HepG2 (cell line): ENCODE measurements around the gene VGF. TPM values are rescaled to one million over a fixed set of nuclear protein-coding genes. Genes with fewer than 3 reads are reported as not detected.

ENCODE experiments used
- E2F5 ChIP-seq: sonication (generic); formaldehyde crosslinking; conservative IDR thresholded peaks from 2 replicates; pipeline ENCODE4 v1.4.0; 2020; ENCODE audit warnings: missing genetic modification reagents
- ERF ChIP-seq: IDR thresholded peaks from 2 replicates; pipeline ENCODE4 v1.6.1; 2018; ENCODE audit warnings: missing biosample characterization, missing genetic modification reagents
- ETS1 ChIP-seq: sonication (generic); formaldehyde crosslinking; IDR thresholded peaks from 2 replicates; pipeline ENCODE4 v1.4.0; 2020; ENCODE audit warnings: missing genetic modification reagents
- FOXK2 ChIP-seq: fragments of 450-650 bp; IDR thresholded peaks from 2 replicates; pipeline ENCODE4 v1.6.1; 2016
- HIVEP1 ChIP-seq: sonication (generic); formaldehyde crosslinking; IDR thresholded peaks from 2 replicates; pipeline ENCODE4 v1.4.0; 2020; ENCODE audit warnings: mild to moderate bottlenecking, missing genetic modification reagents
- HNF4G ChIP-seq, 2 experiments: sonication (generic) in 1 of 2; formaldehyde crosslinking in 1 of 2; IDR thresholded peaks; 2 replicates each; pipeline versions ENCODE4 v1.4.0 to v1.6.1; 2011 to 2020; ENCODE audit warnings: borderline replicate concordance in 2 of 2, low read depth in 2 of 2, mild to moderate bottlenecking in 2 of 2, low read length in 1 of 2, missing genetic modification reagents in 1 of 2, moderate library complexity in 1 of 2
- MATR3 ChIP-seq: sonication (generic); formaldehyde crosslinking; IDR thresholded peaks from 2 replicates; pipeline ENCODE4 v1.4.0; 2020; ENCODE audit warnings: missing genetic modification reagents
- MXD1 ChIP-seq: sonication (generic); formaldehyde crosslinking; IDR thresholded peaks from 2 replicates; pipeline ENCODE4 v1.4.0; 2020; ENCODE audit warnings: mild to moderate bottlenecking, missing genetic modification reagents
- POLR2AphosphoS5 ChIP-seq: IDR thresholded peaks from 2 replicates; pipeline ENCODE4 v1.6.1; 2012; ENCODE audit warnings: low read depth, low read length
- PRDM15 ChIP-seq: sonication (generic); formaldehyde crosslinking; IDR thresholded peaks from 2 replicates; pipeline ENCODE4 v1.4.0; 2020; ENCODE audit warnings: missing genetic modification reagents
- SNRNP70 ChIP-seq: fragments of 200-400 bp; formaldehyde crosslinking; IDR thresholded peaks from 2 replicates; pipeline ENCODE4 v1.6.1; 2017; ENCODE audit warnings: mild to moderate bottlenecking, low read depth, low read length, moderate library complexity
- SRSF1 ChIP-seq: fragments of 200-400 bp; formaldehyde crosslinking; optimal IDR thresholded peaks from 2 replicates; pipeline ENCODE3; 2017; ENCODE audit warnings: mild to moderate bottlenecking, low read depth, low read length, moderate library complexity
- SRSF9 ChIP-seq: fragments of 200-400 bp; formaldehyde crosslinking; IDR thresholded peaks from 2 replicates; pipeline ENCODE4 v1.6.1; 2018; ENCODE audit warnings: borderline replicate concordance, mild to moderate bottlenecking, low read depth, low read length; ENCODE audit not compliant: insufficient read depth, poor library complexity, severe bottlenecking
- ZFY ChIP-seq: sonication (generic); formaldehyde crosslinking; IDR thresholded peaks from 2 replicates; pipeline ENCODE4 v1.4.0; 2020; ENCODE audit warnings: missing genetic modification reagents
- ZNF17 ChIP-seq: sonication (generic); formaldehyde crosslinking; IDR thresholded peaks from 2 replicates; pipeline ENCODE4 v1.5.0; 2020; ENCODE audit warnings: mild to moderate bottlenecking, missing genetic modification reagents
- ZNF333 ChIP-seq: sonication (generic); formaldehyde crosslinking; IDR thresholded peaks from 2 replicates; pipeline ENCODE4 v1.4.0; 2020; ENCODE audit warnings: mild to moderate bottlenecking, missing genetic modification reagents, borderline replicate concordance
- ZNF441 ChIP-seq: sonication (generic); formaldehyde crosslinking; IDR thresholded peaks from 2 replicates; pipeline ENCODE4 v1.7.0; 2021; ENCODE audit warnings: missing genetic modification reagents, borderline replicate concordance
- ZNF496 ChIP-seq: sonication (generic); formaldehyde crosslinking; IDR thresholded peaks from 2 replicates; pipeline ENCODE4 v1.8.1; 2023; ENCODE audit warnings: mild to moderate bottlenecking, moderate library complexity, missing genetic modification reagents; ENCODE audit not compliant: insufficient replicate concordance
- ZNF766 ChIP-seq: sonication (generic); formaldehyde crosslinking; IDR thresholded peaks from 2 replicates; pipeline ENCODE4 v1.5.0; 2020; ENCODE audit warnings: missing genetic modification reagents, borderline replicate concordance
- ZNF776 ChIP-seq: sonication (generic); formaldehyde crosslinking; IDR thresholded peaks from 2 replicates; pipeline ENCODE4 v1.4.0; 2020; ENCODE audit warnings: mild to moderate bottlenecking, missing genetic modification reagents
- ZNF841 ChIP-seq: sonication (generic); formaldehyde crosslinking; IDR thresholded peaks from 2 replicates; pipeline ENCODE4 v1.8.1; 2023; ENCODE audit warnings: missing genetic modification reagents, borderline replicate concordance
- ZZZ3 ChIP-seq: sonication (generic); formaldehyde crosslinking; IDR thresholded peaks from 2 replicates; pipeline ENCODE4 v1.4.0; 2020; ENCODE audit warnings: missing genetic modification reagents, mild to moderate bottlenecking, borderline replicate concordance
- polyA plus RNA-seq, 8 experiments: library from polyadenylated mRNA; depleted of rRNA in 3 of 8; stranded (reverse) in 7 of 8; unstranded in 1 of 8; fragments of >200 nt; fragmentation: Illumina TruSeq in 4 of 8; extraction: Trizol in 4 of 8; gene quantifications; 2 replicates each; pipeline versions ENCODE4 v1.2.1 to v1.2.3, GENCODE V29; 2011 to 2016; ENCODE audit warnings: low read depth in 4 of 8, missing spikeins in 1 of 8, mixed read lengths in 1 of 8; ENCODE audit not compliant: insufficient read depth in 1 of 8
- total RNA-seq, 5 experiments: library from RNA; depleted of rRNA; stranded (reverse); fragments of >200 nt; fragmentation: Illumina TruSeq; extraction: Trizol; gene quantifications; 2 replicates each; pipeline ENCODE4 v1.2.3, GENCODE V29; 2016; ENCODE audit warnings: low read depth in 1 of 5

VGF gene
- total and polyA plus RNA-seq, 2 of the 13 experiments (the other 11 are each of a cell fraction or from before 2014, with no cell fraction given), result 0.12 to 0.46 TPM

DNA sequence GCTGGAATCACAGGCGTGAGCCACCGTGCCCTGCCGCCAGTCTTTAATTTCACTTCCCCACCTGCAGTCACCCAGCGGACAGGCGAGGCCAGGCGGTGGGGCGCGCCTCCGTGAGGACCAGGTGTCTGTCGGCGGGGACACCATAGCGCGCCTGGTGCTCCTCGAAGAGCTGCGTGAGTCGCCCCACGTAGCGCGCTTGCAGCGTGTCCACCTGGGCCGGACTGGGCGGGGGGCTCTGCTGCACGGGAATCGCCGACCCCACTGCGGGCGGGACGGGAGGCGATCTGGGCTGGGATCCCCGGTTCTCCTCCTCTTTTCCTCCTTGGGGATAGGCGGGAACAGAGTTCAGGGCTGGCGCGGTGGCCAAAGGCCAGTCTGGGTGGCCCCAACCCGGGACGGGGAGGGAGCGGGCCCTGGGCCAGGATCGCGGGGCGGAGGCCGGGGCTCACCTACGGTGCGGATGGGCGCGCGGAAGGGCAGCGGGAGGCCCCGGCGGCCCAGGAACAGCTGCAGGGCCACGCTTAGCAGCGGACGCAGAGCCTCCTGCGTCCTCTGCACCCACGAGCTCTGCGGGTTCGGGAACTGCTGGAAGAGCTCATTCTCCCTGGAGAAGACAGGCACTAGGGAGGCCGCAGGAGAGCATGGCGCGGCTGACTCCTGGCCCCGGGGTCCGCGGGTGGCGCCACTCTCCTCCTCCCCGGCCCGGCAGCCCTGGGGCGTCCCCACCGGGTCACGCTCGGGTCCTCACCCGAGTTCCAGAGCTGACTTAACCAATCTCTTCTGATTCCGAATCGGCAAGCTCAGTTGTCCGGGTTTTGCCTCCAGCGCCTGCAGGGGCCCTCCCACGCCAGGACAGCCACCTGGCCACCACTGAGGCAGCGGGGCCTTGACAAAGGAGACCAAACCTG, 36.6 kb upstream of the VGF start (continued):
- TF ChIP-seq HIVEP1 (CRISPR knock-in tag), result peak; percentile 89
- TF ChIP-seq ZFY (CRISPR knock-in tag), result peak; percentile 94
- TF ChIP-seq ZNF333 (CRISPR knock-in tag), result peak; percentile 86
- no peak for TF ChIP-seq ZNF496
- TF ChIP-seq FOXK2, result no peak
- TF ChIP-seq SRSF9, result no peak
- peak; percentile 93 for TF ChIP-seq PRDM15
- TF ChIP-seq ZZZ3 (CRISPR knock-in tag), result 0 out of 2 replicates have a peak, but pooled peaks have one; percentile 24
- TF ChIP-seq HNF4G (IDR thresholded peaks at IDR 0.05; ENCODE audit: borderline replicate concordance, low read depth, low read length), result peak; percentile 48; the same call in 1 of the 2 replicates
- peak; percentile 76 for TF ChIP-seq HNF4G (CRISPR knock-in tag; IDR thresholded peaks at IDR 0.05; ENCODE audit: borderline replicate concordance, low read depth)
- no peak for TF ChIP-seq ERF (CRISPR knock-in tag)
- no peak; the same call in 1 of the 2 replicates for TF ChIP-seq ETS1
- peak; percentile 52; the same call in 1 of the 2 replicates for TF ChIP-seq POLR2AphosphoS5
- TF ChIP-seq E2F5 (CRISPR knock-in tag), result no peak
- TF ChIP-seq ZNF17 (CRISPR knock-in tag), result no peak
- no peak for TF ChIP-seq SRSF1
- no peak for TF ChIP-seq ZNF441 (CRISPR knock-in tag)
- no peak for TF ChIP-seq MATR3 (CRISPR knock-in tag)
- TF ChIP-seq SNRNP70, result no peak
- no peak for TF ChIP-seq ZNF841 (CRISPR knock-in tag)
- 0 out of 2 replicates have a peak, but pooled peaks have one; percentile 54 for TF ChIP-seq ZNF766 (CRISPR knock-in tag)
- TF ChIP-seq MXD1 (CRISPR knock-in tag), result peak; percentile 61
- TF ChIP-seq ZNF776 (CRISPR knock-in tag), result peak; percentile 97
